HEK293 (cell line): ENCODE results near the gene MORC1.

Source experiments
- CTCF ChIA-PET: fragments of 350-600 bp; formaldehyde crosslinking; extraction: SDS; loops from one replicate; lab custom pipeline; 2021; ENCODE audit warnings: antibody characterized with exemption; lab: Yijun Ruan, JAX
- POLR2A ChIA-PET: fragments of 300-600 bp; formaldehyde crosslinking; extraction: SDS; loops from one replicate; lab custom pipeline; 2020; ENCODE audit warnings: antibody characterized with exemption, inconsistent platforms; lab: Yijun Ruan, JAX
- H3K27ac ChIP-seq: fragments of 200-500 bp; sonication (Bioruptor generic); 2 replicates; pipeline ENCODE4 v1.5.1; 2014; ENCODE audit warnings: low read depth, low read length, control low read depth, inconsistent platforms; ENCODE audit errors: extremely low read depth
- H3K36me3 ChIP-seq, 2 experiments: fragments of 200-500 bp in 1 of 2; sonication (Bioruptor generic) in 1 of 2; 1 replicate in 1 of 2; 2 replicates in 1 of 2; pipeline ENCODE4 v1.5.1; 2014 to 2017; ENCODE audit warnings: inconsistent platforms in 2 of 2, low read length in 2 of 2; ENCODE audit not compliant: control insufficient read depth in 2 of 2, insufficient read depth in 1 of 2
- H3K4me1 ChIP-seq: fragments of 200-500 bp; sonication (Bioruptor generic); 2 replicates; pipeline ENCODE4 v1.5.1; 2014; ENCODE audit warnings: mild to moderate bottlenecking, low read length, inconsistent platforms; ENCODE audit not compliant: control insufficient read depth, insufficient read depth
- H3K4me3 ChIP-seq: 2 replicates; pipeline ENCODE4 v1.5.1; 2011; ENCODE audit warnings: low read depth, mild to moderate bottlenecking, control low read depth, low read length, moderate library complexity
- H3K9me3 ChIP-seq: fragments of 200-500 bp; sonication (Bioruptor generic); 2 replicates; pipeline ENCODE4 v1.5.1; 2014; ENCODE audit warnings: low read depth, low read length, inconsistent platforms; ENCODE audit not compliant: control insufficient read depth, insufficient read depth
- BCL6B ChIP-seq: fragments of 450-650 bp; formaldehyde crosslinking; IDR thresholded peaks from 2 replicates; pipeline ENCODE4 v1.5.1; 2017; ENCODE audit warnings: missing biosample characterization, missing genetic modification characterization
- GFI1B ChIP-seq: fragments of 450-650 bp; formaldehyde crosslinking; IDR thresholded peaks from 2 replicates; pipeline ENCODE4 v1.5.1; 2016; ENCODE audit warnings: missing biosample characterization, missing genetic modification characterization
- HOXD13 ChIP-seq: sonication (generic); formaldehyde crosslinking; IDR thresholded peaks from 2 replicates; pipeline ENCODE4 v1.8.0; 2022; ENCODE audit warnings: missing genetic modification reagents, borderline replicate concordance
- KLF7 ChIP-seq: fragments of 450-650 bp; formaldehyde crosslinking; IDR thresholded peaks from 2 replicates; pipeline ENCODE4 v1.5.1; 2016; ENCODE audit warnings: missing biosample characterization, missing genetic modification characterization, borderline replicate concordance
- KLF8 ChIP-seq: fragments of 450-650 bp; formaldehyde crosslinking; IDR thresholded peaks from 2 replicates; pipeline ENCODE4 v1.5.1; 2016; ENCODE audit warnings: missing biosample characterization, missing genetic modification characterization
- TSHZ1 ChIP-seq: fragments of 450-650 bp; formaldehyde crosslinking; IDR thresholded peaks from 2 replicates; pipeline ENCODE4 v1.5.1; 2016; ENCODE audit warnings: missing biosample characterization, missing genetic modification characterization, borderline replicate concordance
- ZFP69B ChIP-seq: fragments of 450-650 bp; formaldehyde crosslinking; IDR thresholded peaks from 2 replicates; pipeline ENCODE4 v1.5.1; 2016; ENCODE audit warnings: missing biosample characterization, missing genetic modification characterization
- ZNF221 ChIP-seq: fragments of 450-650 bp; formaldehyde crosslinking; IDR thresholded peaks from 2 replicates; pipeline ENCODE4 v1.5.1; 2017; ENCODE audit warnings: missing biosample characterization, missing genetic modification characterization, borderline replicate concordance
- ZNF423 ChIP-seq: fragments of 450-650 bp; formaldehyde crosslinking; IDR thresholded peaks from 2 replicates; pipeline ENCODE4 v1.5.1; 2016; ENCODE audit warnings: missing biosample characterization, missing genetic modification characterization
- ZNF600 ChIP-seq: fragments of 450-650 bp; formaldehyde crosslinking; IDR thresholded peaks from 2 replicates; pipeline ENCODE4 v1.5.1; 2016; ENCODE audit warnings: missing biosample characterization, missing genetic modification characterization
- ZNF629 ChIP-seq: fragments of 450-650 bp; formaldehyde crosslinking; IDR thresholded peaks from 2 replicates; pipeline ENCODE4 v1.5.1; 2017; ENCODE audit warnings: missing biosample characterization, missing genetic modification characterization
- ZNF670 ChIP-seq: fragments of 450-650 bp; formaldehyde crosslinking; IDR thresholded peaks from 2 replicates; pipeline ENCODE4 v1.5.1; 2016; ENCODE audit warnings: missing biosample characterization, missing genetic modification characterization, low read depth
- ZNF677 ChIP-seq: fragments of 450-650 bp; IDR thresholded peaks from 2 replicates; pipeline ENCODE4 v1.5.0; 2018; ENCODE audit warnings: missing biosample characterization, mild to moderate bottlenecking, missing genetic modification characterization, moderate library complexity
- ZNF830 ChIP-seq: fragments of 450-650 bp; IDR thresholded peaks from 2 replicates; pipeline ENCODE4 v1.5.0; 2018; ENCODE audit warnings: missing biosample characterization, missing genetic modification characterization, low read depth, mild to moderate bottlenecking, moderate library complexity
- ZSCAN23 ChIP-seq: fragments of 450-650 bp; formaldehyde crosslinking; IDR thresholded peaks from 2 replicates; pipeline ENCODE4 v1.5.1; 2016; ENCODE audit warnings: missing biosample characterization, missing genetic modification characterization
- TF ChIP-seq, protein P1 (sequence below): fragments of 450-650 bp; formaldehyde crosslinking; IDR thresholded peaks from 2 replicates; pipeline ENCODE4 v1.5.1; 2016; ENCODE audit warnings: missing biosample characterization, missing genetic modification characterization
- TF ChIP-seq, protein P2 (sequence below): fragments of 450-650 bp; formaldehyde crosslinking; IDR thresholded peaks from 2 replicates; pipeline ENCODE4 v1.5.1; 2016; ENCODE audit warnings: missing biosample characterization, missing genetic modification characterization

The MORC1 gene

DNA sequence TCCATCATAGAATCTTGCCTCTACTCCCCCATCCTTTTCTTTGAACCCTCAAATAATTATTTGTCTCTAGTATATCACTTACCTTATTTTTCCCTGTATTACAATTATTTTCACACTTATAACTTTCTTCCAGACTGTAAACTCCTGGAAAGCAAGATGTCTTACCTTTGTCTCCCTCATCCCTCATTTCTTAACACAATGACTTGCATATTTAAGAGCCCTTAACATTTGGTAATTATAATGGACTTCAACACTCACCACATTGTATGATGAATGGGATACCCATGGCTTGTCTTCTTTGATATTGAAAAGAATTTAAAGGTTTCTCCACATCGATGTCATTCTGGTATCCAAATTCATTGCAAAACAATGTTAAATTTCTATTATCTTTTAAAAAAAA lies 82.9 kb downstream of the MORC1 start (continued):
- TF ChIP-seq TSHZ1 (no peak), ZNF629 (tag by site-specific recombination) (no peak)
- TF ChIP-seq, all 188 proteins: peak for 0

DNA sequence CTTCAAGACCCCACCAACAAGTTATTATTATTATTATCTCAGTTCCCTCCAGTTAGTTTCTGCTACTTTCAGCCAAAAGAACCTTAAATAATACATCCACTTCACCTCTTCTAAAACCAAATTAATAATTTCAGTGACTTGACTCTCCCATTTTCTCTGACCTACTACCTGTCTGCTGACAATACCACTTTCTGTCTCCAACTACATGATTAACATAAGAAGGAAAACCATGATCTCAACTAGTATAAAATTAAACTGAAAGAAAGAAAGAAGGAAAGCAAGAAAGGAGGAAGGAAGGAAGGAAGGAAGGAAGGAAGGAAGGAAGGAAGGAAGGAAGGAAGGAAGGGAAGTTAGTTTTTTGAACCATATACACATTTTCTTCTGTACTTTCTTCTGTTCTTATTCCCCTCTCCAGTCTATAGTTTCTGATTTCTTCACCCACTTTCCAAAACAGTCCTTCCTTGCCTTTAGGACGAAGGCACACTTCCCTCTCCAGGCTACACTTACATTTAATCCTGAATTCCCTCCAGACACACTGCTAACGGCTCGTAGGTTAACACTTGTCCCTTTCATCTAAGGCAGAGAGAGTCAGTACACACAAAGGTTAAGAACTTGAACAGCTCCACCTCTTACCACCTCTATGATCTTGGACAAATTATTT lies 84.8 kb downstream of the MORC1 start:
- Histone ChIP-seq H3K9me3 (no peaks in the 10 kb centered on the region), H3K4me1 (no peaks in the 10 kb centered on the region), H3K27ac (no peak overlapping the region), H3K36me3 (no peaks in the 10 kb centered on the region), H3K4me3 (no peak overlapping the region)
- ChIA-PET CTCF (interaction anchor here (1.0 to 1.2 kb wide), 2 partner anchors 9 to 10 kb away, joined by 3 read pairs; no protein-coding TSS in a partner anchor), POLR2A (no interaction called here)
- TF ChIP-seq ZNF600 (tag by site-specific recombination) = no peak
- TF ChIP-seq, protein P1, sequence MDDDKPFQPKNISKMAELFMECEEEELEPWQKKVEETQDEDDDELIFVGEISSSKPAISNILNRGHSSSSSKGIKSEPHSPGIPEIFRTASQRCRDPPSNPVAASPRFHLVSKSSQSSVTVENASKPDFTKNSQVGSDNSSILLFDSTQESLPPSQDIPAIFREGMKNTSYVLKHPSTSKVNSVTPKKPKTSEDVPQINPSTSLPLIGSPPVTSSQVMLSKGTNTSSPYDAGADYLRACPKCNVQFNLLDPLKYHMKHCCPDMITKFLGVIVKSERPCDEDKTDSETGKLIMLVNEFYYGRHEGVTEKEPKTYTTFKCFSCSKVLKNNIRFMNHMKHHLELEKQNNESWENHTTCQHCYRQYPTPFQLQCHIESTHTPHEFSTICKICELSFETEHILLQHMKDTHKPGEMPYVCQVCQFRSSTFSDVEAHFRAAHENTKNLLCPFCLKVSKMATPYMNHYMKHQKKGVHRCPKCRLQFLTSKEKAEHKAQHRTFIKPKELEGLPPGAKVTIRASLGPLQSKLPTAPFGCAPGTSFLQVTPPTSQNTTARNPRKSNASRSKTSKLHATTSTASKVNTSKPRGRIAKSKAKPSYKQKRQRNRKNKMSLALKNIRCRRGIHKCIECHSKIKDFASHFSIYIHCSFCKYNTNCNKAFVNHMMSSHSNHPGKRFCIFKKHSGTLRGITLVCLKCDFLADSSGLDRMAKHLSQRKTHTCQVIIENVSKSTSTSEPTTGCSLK (tag by site-specific recombination) = no peak
- TF ChIP-seq, protein P2, sequence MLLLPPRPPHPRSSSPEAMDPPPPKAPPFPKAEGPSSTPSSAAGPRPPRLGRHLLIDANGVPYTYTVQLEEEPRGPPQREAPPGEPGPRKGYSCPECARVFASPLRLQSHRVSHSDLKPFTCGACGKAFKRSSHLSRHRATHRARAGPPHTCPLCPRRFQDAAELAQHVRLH (tag by site-specific recombination) = no peak
- TF ChIP-seq ZNF221 (tag by site-specific recombination) = no peak
- no peak for TF ChIP-seq KLF8 (tag by site-specific recombination)
- TF ChIP-seq ZNF670 (tag by site-specific recombination) = no peak
- TF ChIP-seq ZNF423 (tag by site-specific recombination) = no peak
- no peak for TF ChIP-seq ZSCAN23 (tag by site-specific recombination)
- no peak for TF ChIP-seq KLF7
- no peak for TF ChIP-seq ZNF677
- TF ChIP-seq HOXD13 (CRISPR knock-in tag) = no peak
- no peak for TF ChIP-seq BCL6B (tag by site-specific recombination)
- no peak for TF ChIP-seq GFI1B (tag by site-specific recombination)
- no peak for TF ChIP-seq ZFP69B (tag by site-specific recombination)
- TF ChIP-seq ZNF830 = no peak
